Measurements from ENCODE around the gene GALNT18. TPM values are rescaled to one million over a fixed set of nuclear protein-coding genes. Genes with fewer than 3 reads are reported as not detected.

GALNT18 gene
- total RNA-seq, 5 donors from 2014 or later (not counting 1 experiment from before 2014, with no cell fraction given): 0.10 to 0.15 TPM; not detected in 3

GRCh38 chr11:11294551-11294855, 327.3 kb downstream of the GALNT18 start:
- Histone ChIP-seq H3K27me3 (replicated peaks in 1 of 2; ENCODE audit: control insufficient read depth in 2 of 2, extremely low read depth in 1 of 2, insufficient read depth in 2 of 2, low read length in 1 of 2) (peaks cover 0 to 32% of the 10 kb centered on the region in 2 experiments), H3K4me3 (ENCODE audit: control insufficient read depth in 1 of 2, extremely low read depth in 1 of 2, low read length in 1 of 2) (no peak overlapping the region), H3K36me3 (ENCODE audit: control insufficient read depth in 2 of 2, extremely low read depth in 1 of 2, insufficient read depth in 1 of 2, low read length in 1 of 2) (no peaks in the 10 kb centered on the region), H3K4me1 (ENCODE audit: control insufficient read depth in 1 of 2, extremely low read depth in 1 of 2, insufficient read depth in 2 of 2, low read length in 2 of 2) (no peaks in the 10 kb centered on the region), H3K27ac (ENCODE audit: low read length) (no peak overlapping the region), H3K9me3 (no peaks in the 10 kb centered on the region)
- H3K36me3 Mint-ChIP-seq: no peaks in the 10 kb centered on the region
- no CpG with 5 or more reads among the region's 3 CpGs for WGBS (ENCODE audit: insufficient coverage)
- H3K9me3 Mint-ChIP-seq: no peaks in the 10 kb centered on the region
- no peak overlapping the region for H3K27ac Mint-ChIP-seq
- H3K4me1 Mint-ChIP-seq: no peaks in the 10 kb centered on the region
- DNase-seq (no peak), ATAC-seq (replicated peaks in 1 of 4) (no peak)
- POLR2A ChIA-PET: no interaction called here
- CTCF ChIA-PET: no interaction called here
- peaks cover 3 to 13% of the 10 kb centered on the region in 2 donors for H3K27me3 Mint-ChIP-seq
- no peak overlapping the region for H3K4me3 Mint-ChIP-seq

DNA sequence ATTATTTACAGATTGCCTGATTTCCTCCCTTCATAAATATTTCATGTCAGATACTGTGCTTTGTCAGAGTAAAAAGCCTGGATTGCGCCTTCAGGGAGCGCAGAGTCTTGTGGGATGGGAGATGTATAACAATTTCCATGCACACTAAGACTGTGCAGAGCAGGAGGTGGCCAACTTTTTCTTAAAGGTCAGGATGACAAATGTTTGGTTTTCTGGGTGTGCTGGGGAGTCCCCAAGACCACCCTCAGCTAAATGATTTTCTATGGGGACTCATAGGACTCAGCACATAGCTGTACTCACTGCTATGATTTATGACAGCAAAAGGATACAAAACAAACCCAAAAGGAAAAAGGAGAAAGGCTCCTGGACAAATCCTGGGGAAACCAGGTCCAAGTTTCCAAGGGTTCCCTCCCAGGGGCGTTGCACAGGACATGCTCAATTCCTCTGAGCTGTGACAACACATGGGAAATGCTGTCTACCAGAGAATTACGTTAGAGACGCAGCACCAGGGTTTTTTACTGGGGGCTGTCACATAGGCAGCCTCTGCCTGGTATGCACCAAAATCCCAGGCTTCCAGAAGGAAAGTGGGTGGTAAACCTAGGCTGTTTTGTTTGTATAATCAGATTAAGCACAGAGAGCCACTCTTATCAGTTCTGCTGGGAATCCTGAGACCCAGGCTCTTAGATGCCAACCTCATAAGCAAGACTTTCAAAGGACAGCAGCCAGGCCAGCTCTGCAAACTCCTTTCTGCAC, 327.8 kb downstream of the GALNT18 start:
- Histone ChIP-seq H3K36me3 (ENCODE audit: control insufficient read depth in 2 of 2, extremely low read depth in 1 of 2, insufficient read depth in 1 of 2, low read length in 1 of 2) (no peaks in the 10 kb centered on the region), H3K4me1 (ENCODE audit: control insufficient read depth in 1 of 2, extremely low read depth in 1 of 2, insufficient read depth in 2 of 2, low read length in 2 of 2) (no peaks in the 10 kb centered on the region), H3K27ac (ENCODE audit: low read length) (no peak overlapping the region), H3K27me3 (replicated peaks in 1 of 2; ENCODE audit: control insufficient read depth in 2 of 2, extremely low read depth in 1 of 2, insufficient read depth in 2 of 2, low read length in 1 of 2) (peaks cover 0 to 30% of the 10 kb centered on the region in 2 experiments), H3K9me3 (no peaks in the 10 kb centered on the region), H3K4me3 (ENCODE audit: control insufficient read depth in 1 of 2, extremely low read depth in 1 of 2, low read length in 1 of 2) (no peak overlapping the region)
- H3K36me3 Mint-ChIP-seq: no peaks in the 10 kb centered on the region
- no peaks in the 10 kb centered on the region for H3K9me3 Mint-ChIP-seq
- ChIA-PET CTCF (no interaction called here), POLR2A (no interaction called here)
- H3K4me1 Mint-ChIP-seq: no peaks in the 10 kb centered on the region
- no peak for DNase-seq
- ATAC-seq (replicated peaks in 1 of 4): no peak
- 60% methylated on average over 3 of the region's 5 CpGs for WGBS (ENCODE audit: insufficient coverage)
- H3K27ac Mint-ChIP-seq: no peak overlapping the region
- H3K27me3 Mint-ChIP-seq: peaks cover 7 to 13% of the 10 kb centered on the region in 2 donors
- H3K4me3 Mint-ChIP-seq: no peak overlapping the region

DNA sequence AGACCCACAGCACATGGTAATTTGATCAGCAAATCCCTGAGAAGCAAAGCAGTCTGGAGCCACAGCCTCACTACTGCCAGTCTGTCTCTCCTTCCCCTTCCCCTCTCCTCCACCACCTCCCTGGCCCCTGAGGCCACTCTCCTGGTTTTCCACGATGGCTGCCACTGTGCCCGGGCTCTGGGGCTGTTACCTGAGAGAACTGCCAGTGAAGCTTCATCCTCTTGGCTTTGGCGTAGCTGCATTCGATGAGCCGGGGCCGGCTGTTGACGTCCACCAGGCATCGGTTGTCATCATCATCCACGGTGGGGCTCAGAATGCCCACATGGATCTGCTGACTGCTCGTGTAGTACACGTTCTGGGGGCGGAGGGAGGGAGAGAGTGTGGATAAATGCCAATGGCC, 329.0 kb downstream of the GALNT18 start:
- Mint-ChIP-seq H3K9me3 (no peaks in the 10 kb centered on the region), H3K4me3 (no peak overlapping the region), H3K4me1 (no peaks in the 10 kb centered on the region), H3K27ac (no peak overlapping the region), H3K27me3 (peaks cover 9 to 18% of the 10 kb centered on the region in 2 donors), H3K36me3 (no peaks in the 10 kb centered on the region)
- Histone ChIP-seq H3K4me3 (ENCODE audit: control insufficient read depth in 1 of 2, extremely low read depth in 1 of 2, low read length in 1 of 2) (no peak overlapping the region), H3K27me3 (replicated peaks in 1 of 2; ENCODE audit: control insufficient read depth in 2 of 2, extremely low read depth in 1 of 2, insufficient read depth in 2 of 2, low read length in 1 of 2) (peaks cover 0 to 25% of the 10 kb centered on the region in 2 experiments), H3K4me1 (ENCODE audit: control insufficient read depth in 1 of 2, extremely low read depth in 1 of 2, insufficient read depth in 2 of 2, low read length in 2 of 2) (no peaks in the 10 kb centered on the region), H3K27ac (ENCODE audit: low read length) (no peak overlapping the region), H3K9me3 (no peaks in the 10 kb centered on the region), H3K36me3 (ENCODE audit: control insufficient read depth in 2 of 2, extremely low read depth in 1 of 2, insufficient read depth in 1 of 2, low read length in 1 of 2) (no peaks in the 10 kb centered on the region)
- ATAC-seq (replicated peaks in 1 of 4) (no peak), DNase-seq (no peak)
- 88% methylated on average over 12 of the region's 12 CpGs for WGBS (ENCODE audit: insufficient coverage)
- CTCF ChIA-PET: no interaction called here
- POLR2A ChIA-PET: no interaction called here

- Histone ChIP-seq H3K9me3 (no peaks in the 10 kb centered on the region), H3K27ac (ENCODE audit: low read length) (no peak overlapping the region), H3K36me3 (ENCODE audit: control insufficient read depth in 2 of 2, extremely low read depth in 1 of 2, insufficient read depth in 1 of 2, low read length in 1 of 2) (no peaks in the 10 kb centered on the region), H3K27me3 (replicated peaks in 1 of 2; ENCODE audit: control insufficient read depth in 2 of 2, extremely low read depth in 1 of 2, insufficient read depth in 2 of 2, low read length in 1 of 2) (peaks cover 0 to 21% of the 10 kb centered on the region in 2 experiments), H3K4me3 (ENCODE audit: control insufficient read depth in 1 of 2, extremely low read depth in 1 of 2, low read length in 1 of 2) (no peak overlapping the region), H3K4me1 (ENCODE audit: control insufficient read depth in 1 of 2, extremely low read depth in 1 of 2, insufficient read depth in 2 of 2, low read length in 2 of 2) (no peaks in the 10 kb centered on the region)
- WGBS (ENCODE audit: insufficient coverage): 7% methylated on average over 2 of the region's 5 CpGs
- no peak for ATAC-seq (replicated peaks in 1 of 4)
- Mint-ChIP-seq H3K36me3 (no peaks in the 10 kb centered on the region), H3K9me3 (no peaks in the 10 kb centered on the region), H3K27me3 (peaks cover 16 to 19% of the 10 kb centered on the region in 2 donors), H3K4me3 (no peak overlapping the region), H3K4me1 (no peaks in the 10 kb centered on the region), H3K27ac (no peak overlapping the region)
- POLR2A ChIA-PET: no interaction called here
- DNase-seq: no peak
- CTCF ChIA-PET: no interaction called here
Observed at GRCh38 chr11:11291041-11292015, 330.5 kb downstream of the GALNT18 start.

GRCh38 chr11:11290354-11290753, 331.5 kb downstream of the GALNT18 start:
- no peaks in the 10 kb centered on the region for H3K36me3 ChIP-seq (ENCODE audit: control insufficient read depth in 2 of 2, extremely low read depth in 1 of 2, insufficient read depth in 1 of 2, low read length in 1 of 2)
- no peak overlapping the region for H3K27ac Mint-ChIP-seq
- no peaks in the 10 kb centered on the region for H3K9me3 Mint-ChIP-seq
- no peaks in the 10 kb centered on the region for H3K9me3 ChIP-seq
- no peaks in the 10 kb centered on the region for H3K36me3 Mint-ChIP-seq
- DNase-seq: no peak
- H3K4me1 Mint-ChIP-seq: no peaks in the 10 kb centered on the region
- H3K27me3 ChIP-seq (replicated peaks in 1 of 2; ENCODE audit: control insufficient read depth in 2 of 2, extremely low read depth in 1 of 2, insufficient read depth in 2 of 2, low read length in 1 of 2): peaks cover 0 to 21% of the 10 kb centered on the region in 2 experiments
- peaks cover 19 to 20% of the 10 kb centered on the region in 2 donors for H3K27me3 Mint-ChIP-seq
- 98% methylated on average over 4 of the region's 4 CpGs for WGBS (ENCODE audit: insufficient coverage)
- H3K4me3 ChIP-seq (ENCODE audit: control insufficient read depth in 1 of 2, extremely low read depth in 1 of 2, low read length in 1 of 2): no peak overlapping the region
- H3K4me3 Mint-ChIP-seq: no peak overlapping the region
- no peak overlapping the region for H3K27ac ChIP-seq (ENCODE audit: low read length)
- no peaks in the 10 kb centered on the region for H3K4me1 ChIP-seq (ENCODE audit: control insufficient read depth in 1 of 2, extremely low read depth in 1 of 2, insufficient read depth in 2 of 2, low read length in 2 of 2)
- no peak for ATAC-seq (replicated peaks in 1 of 4)
- ChIA-PET POLR2A (no interaction called here), CTCF (no interaction called here)

DNA sequence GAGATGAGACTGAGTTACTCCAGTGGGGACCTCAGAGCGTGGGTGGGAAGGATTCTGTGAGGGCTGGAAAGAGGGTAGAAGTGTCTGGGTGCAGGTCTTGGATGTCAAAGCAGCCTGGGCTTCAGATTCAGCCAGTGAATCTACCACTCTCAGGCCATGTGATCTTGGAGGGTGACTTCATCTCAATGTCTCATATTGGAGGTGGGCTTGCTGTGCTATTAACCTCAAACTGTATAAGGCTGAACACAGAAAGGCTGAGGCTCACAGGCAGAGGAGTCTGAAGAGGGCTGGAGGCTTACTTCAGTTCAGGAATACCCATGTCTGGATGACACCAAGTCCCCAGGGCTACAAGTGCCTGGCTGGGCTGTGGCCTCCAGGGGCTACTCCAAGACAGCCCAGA, 332.1 kb downstream of the GALNT18 start:
- ATAC-seq (replicated peaks in 1 of 4) (no peak), DNase-seq (no peak)
- Mint-ChIP-seq H3K4me3 (no peak overlapping the region), H3K9me3 (no peaks in the 10 kb centered on the region), H3K4me1 (no peaks in the 10 kb centered on the region), H3K36me3 (no peaks in the 10 kb centered on the region), H3K27ac (no peak overlapping the region), H3K27me3 (peaks cover 19 to 20% of the 10 kb centered on the region in 2 donors)
- Histone ChIP-seq H3K36me3 (ENCODE audit: control insufficient read depth in 2 of 2, extremely low read depth in 1 of 2, insufficient read depth in 1 of 2, low read length in 1 of 2) (no peaks in the 10 kb centered on the region), H3K4me3 (ENCODE audit: control insufficient read depth in 1 of 2, extremely low read depth in 1 of 2, low read length in 1 of 2) (no peak overlapping the region), H3K27me3 (replicated peaks in 1 of 2; ENCODE audit: control insufficient read depth in 2 of 2, extremely low read depth in 1 of 2, insufficient read depth in 2 of 2, low read length in 1 of 2) (peaks cover 0 to 21% of the 10 kb centered on the region in 2 experiments), H3K27ac (ENCODE audit: low read length) (no peak overlapping the region), H3K9me3 (no peaks in the 10 kb centered on the region), H3K4me1 (ENCODE audit: control insufficient read depth in 1 of 2, extremely low read depth in 1 of 2, insufficient read depth in 2 of 2, low read length in 2 of 2) (no peaks in the 10 kb centered on the region)
- ChIA-PET POLR2A (no interaction called here), CTCF (no interaction called here)
- WGBS (ENCODE audit: insufficient coverage): 83% methylated on average over 1 of the region's 1 CpG
